ENCODE measurements around the gene GOLGA8N. TPM values are rescaled to one million over a fixed set of nuclear protein-coding genes. Genes with fewer than 3 reads are reported as not detected.
A peak's percentile ranks its signal among the peaks of the same experiment; 100 is the strongest.

GOLGA8N gene
- total RNA-seq, 1 experiment from 2014 or later, result 2.4 TPM

- H3K27me3 ChIP-seq (ENCODE audit: insufficient read depth, low read length), result no peaks in the 10 kb centered on the region
- H3K36me3 ChIP-seq (ENCODE audit: control insufficient read depth in 1 of 2, insufficient read depth in 2 of 2, low read length in 2 of 2), result peaks cover 4 to 9% of the 10 kb centered on the region in 2 experiments; a peak in 3 of 4 replicates
- no peak overlapping the region for H2AFZ ChIP-seq (ENCODE audit: low read depth, low read length, poor library complexity, severe bottlenecking)
- DNase-seq (ENCODE audit: low read depth, low spot score) (peak; percentile 23), ATAC-seq (peak; percentile 90)
- intact Hi-C loops (cut with micrococcal nuclease), result loop anchor here (2.0 to 5.0 kb wide), 2 partner anchors 343 to 481 kb away; no protein-coding TSS in a partner anchor
- TF ChIP-seq JUND (IDR thresholded peaks at IDR 0.05) (no peak), RAD21 (IDR thresholded peaks at IDR 0.05; ENCODE audit: low read depth) (peak; percentile 47), CTCF (IDR thresholded peaks at IDR 0.05 in 2 of 3, conservative IDR thresholded peaks at IDR 0.05 in 1 of 3; ENCODE audit: borderline replicate concordance in 1 of 3, insufficient read depth in 1 of 3, low read depth in 2 of 3, low read length in 2 of 3) (peak; percentile 60 to 96 (median 88); a peak in 5 of 6 replicates), ZNF274 (IDR thresholded peaks at IDR 0.05; ENCODE audit: low read depth, low read length) (no peak)
- no peaks in the 10 kb centered on the region for H3K79me2 ChIP-seq (ENCODE audit: insufficient read depth, low read length)
- H3K4me3 ChIP-seq (replicated peaks in 1 of 2; ENCODE audit: low read depth in 1 of 2, low read length in 2 of 2), result no peak overlapping the region
- BruUV-seq (replicated peaks), result no TSS peak
- no peaks in the 10 kb centered on the region for H3K9me2 ChIP-seq (ENCODE audit: insufficient read depth)
- no peaks in the 10 kb centered on the region for H3K4me1 ChIP-seq (ENCODE audit: control insufficient read depth in 1 of 2, insufficient read depth in 2 of 2, low read length in 2 of 2)
- ChIA-PET CTCF (interaction anchor here (0.9 to 3.2 kb wide), 6 partner anchors 9 to 481 kb away, joined by 3 to 15 read pairs (median 5); no protein-coding TSS in a partner anchor), RAD21 (ENCODE audit: low non-redundant PET in 1 of 2, low total read pairs in 2 of 2, uncharacterized antibody in 2 of 2, unreplicated experiment in 2 of 2) (no interaction called here), POLR2A (no interaction called here)
- no peak overlapping the region for H3K27ac ChIP-seq (ENCODE audit: low read depth, low read length)
- H3K4me2 ChIP-seq (ENCODE audit: low read length), result no peak overlapping the region
- no peaks in the 10 kb centered on the region for H4K20me1 ChIP-seq (ENCODE audit: insufficient read depth)
- no peaks in the 10 kb centered on the region for H3K9me3 ChIP-seq (ENCODE audit: control insufficient read depth in 1 of 2, insufficient read depth in 1 of 2, low read depth in 1 of 2, low read length in 2 of 2)
- no peak overlapping the region for H3K9ac ChIP-seq (ENCODE audit: low read length)
Measured at GRCh38 chr15:32651229-32651837, 58.1 kb downstream of the GOLGA8N start.

- no peak overlapping the region for H2AFZ ChIP-seq (ENCODE audit: low read depth, low read length, poor library complexity, severe bottlenecking)
- BruUV-seq (replicated peaks), result no TSS peak
- ChIA-PET CTCF (interaction anchor here (0.9 to 1.0 kb wide), 2 partner anchors 10 to 13 kb away, joined by 3 to 4 read pairs; no protein-coding TSS in a partner anchor), POLR2A (no interaction called here), RAD21 (ENCODE audit: low non-redundant PET in 1 of 2, low total read pairs in 2 of 2, uncharacterized antibody in 2 of 2, unreplicated experiment in 2 of 2) (no interaction called here)
- no peak overlapping the region for H3K4me3 ChIP-seq (replicated peaks in 1 of 2; ENCODE audit: low read depth in 1 of 2, low read length in 2 of 2)
- ATAC-seq, result no peak
- no peak overlapping the region for H3K9ac ChIP-seq (ENCODE audit: low read length)
- H3K27ac ChIP-seq (ENCODE audit: low read depth, low read length), result no peak overlapping the region
- no peak overlapping the region for H3K4me2 ChIP-seq (ENCODE audit: low read length)
- H3K79me2 ChIP-seq (ENCODE audit: insufficient read depth, low read length), result no peaks in the 10 kb centered on the region
- H3K36me3 ChIP-seq (ENCODE audit: control insufficient read depth in 1 of 2, insufficient read depth in 2 of 2, low read length in 2 of 2), result peaks cover 4 to 9% of the 10 kb centered on the region in 2 experiments; a peak in 3 of 4 replicates
- H3K4me1 ChIP-seq (ENCODE audit: control insufficient read depth in 1 of 2, insufficient read depth in 2 of 2, low read length in 2 of 2), result no peaks in the 10 kb centered on the region
- no peaks in the 10 kb centered on the region for H3K27me3 ChIP-seq (ENCODE audit: insufficient read depth, low read length)
- H3K9me3 ChIP-seq (ENCODE audit: control insufficient read depth in 1 of 2, insufficient read depth in 1 of 2, low read depth in 1 of 2, low read length in 2 of 2), result no peaks in the 10 kb centered on the region
- no peak for DNase-seq (ENCODE audit: low read depth, low spot score)
- H3K9me2 ChIP-seq (ENCODE audit: insufficient read depth), result no peaks in the 10 kb centered on the region
- intact Hi-C loops (cut with micrococcal nuclease), result loop anchor here (5.0 kb wide), 1 partner anchor 480 kb away; no protein-coding TSS in a partner anchor
- no peaks in the 10 kb centered on the region for H4K20me1 ChIP-seq (ENCODE audit: insufficient read depth)
- TF ChIP-seq SRF (IDR thresholded peaks at IDR 0.05; ENCODE audit: low read depth) (no peak), EGR1 (IDR thresholded peaks at IDR 0.05; ENCODE audit: low read depth) (no peak), POLR2AphosphoS5 (IDR thresholded peaks at IDR 0.05; ENCODE audit: low read depth, low read length) (no peak), POLR2A (IDR thresholded peaks at IDR 0.05; ENCODE audit: borderline replicate concordance, extremely low read depth, insufficient read depth, insufficient read length) (no peak), REST (IDR thresholded peaks at IDR 0.05; ENCODE audit: low read depth) (no peak), CTCF (IDR thresholded peaks at IDR 0.05 in 2 of 3, conservative IDR thresholded peaks at IDR 0.05 in 1 of 3; ENCODE audit: borderline replicate concordance in 1 of 3, insufficient read depth in 1 of 3, low read depth in 2 of 3, low read length in 2 of 3) (no peak), EZH2 (IDR thresholded peaks at IDR 0.05) (no peak), YY1 (IDR thresholded peaks at IDR 0.05; ENCODE audit: extremely low read depth, insufficient replicate concordance, low read depth, low read length) (no peak)
Measured at GRCh38 chr15:32652178-32652577, 58.9 kb downstream of the GOLGA8N start.

Measured in HCT116 (cell line).